NCI-H2196 (cell line): Measurements from ENCODE around the gene ZBTB37.
"Not testable (repeated sequence)": the region's sequence is repeated elsewhere in the genome, so short reads cannot be mapped to it uniquely, and the experiment has no call there.

ENCODE experiments used
- DNase-seq: peaks from one replicate; lab custom pipeline; 2025; ENCODE audit not compliant: unreplicated experiment; lab: John Stamatoyannopoulos, UW

ZBTB37 gene

DNA sequence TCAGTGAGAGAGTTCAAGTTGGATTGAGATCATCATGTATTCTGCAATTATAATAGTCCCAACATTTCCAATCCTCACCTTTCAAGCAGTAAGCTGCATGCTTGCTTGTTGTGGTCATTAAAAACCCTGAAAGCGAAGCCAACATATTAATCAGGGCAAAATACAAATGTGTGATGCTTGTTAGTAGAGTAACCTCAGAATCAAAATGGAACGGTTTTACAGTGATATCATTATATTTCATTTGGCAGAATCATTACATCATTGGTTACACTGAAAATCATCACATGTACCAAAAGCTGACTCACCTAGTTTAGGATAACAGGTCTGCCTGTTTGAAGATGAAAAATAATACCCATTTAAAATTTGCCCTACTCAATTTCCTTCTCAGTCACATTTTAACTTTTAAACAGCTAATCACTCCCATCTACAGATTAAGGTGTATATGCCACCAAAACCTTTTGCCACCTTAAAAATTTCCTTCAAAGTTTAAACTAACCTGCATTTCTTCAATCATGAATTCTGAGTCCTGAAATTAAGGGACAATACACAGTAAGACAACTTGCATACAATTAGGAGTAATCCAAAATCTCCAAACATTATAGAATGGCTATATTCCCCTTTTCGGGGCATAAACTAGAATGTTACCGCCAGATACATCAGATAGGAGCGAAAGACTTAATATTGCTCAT is 3.9 kb upstream of the ZBTB37 start:
- DNase-seq, result no peak

- no peak for DNase-seq
These were observed 2.6 kb upstream of the ZBTB37 start for GRCh38 chr1:173865468-173866164.

- DNase-seq, result no peak
These were observed 1.6 kb upstream of the ZBTB37 start for GRCh38 chr1:173866413-173867115.

DNA sequence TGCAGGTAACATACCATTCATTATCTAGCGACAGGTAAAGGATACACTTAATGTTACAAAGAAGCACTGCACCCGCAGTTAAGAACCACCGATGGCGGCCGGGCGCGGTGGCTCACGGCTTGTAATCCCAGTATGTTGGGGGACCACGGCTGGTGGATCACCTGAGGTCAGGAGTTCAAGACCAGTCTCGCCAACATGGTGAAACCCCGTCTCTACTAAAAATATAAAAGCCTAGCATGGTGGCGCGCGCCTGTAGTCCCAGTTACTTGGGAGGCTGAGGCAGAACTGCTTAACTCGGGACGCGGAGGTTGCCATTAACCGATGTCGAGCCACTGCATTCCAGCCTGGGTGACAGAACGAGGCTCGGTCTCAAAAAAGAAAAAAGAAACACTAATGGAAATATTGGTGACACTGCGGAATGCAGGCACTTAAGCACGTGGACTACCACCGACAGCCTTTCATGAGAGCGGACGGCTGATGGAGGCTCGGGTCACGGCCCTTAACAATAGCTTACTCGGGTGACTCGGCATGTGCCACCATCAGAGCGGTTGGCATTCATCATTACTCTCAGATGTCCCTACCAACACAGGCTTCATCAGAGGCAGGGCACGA is 933 bp upstream of the ZBTB37 start:
- DNase-seq, result no peak

GRCh38 chr1:173867753-173868265 is 371 bp upstream of the ZBTB37 start, which contains the start of gene GAS5:
Gene GAS5, minus strand, starts transcription at chr1:173867989.
- peak; percentile 98 for DNase-seq

- DNase-seq, result no peak
These were observed 810 bp downstream of the ZBTB37 start for GRCh38 chr1:173869021-173869359.

DNA sequence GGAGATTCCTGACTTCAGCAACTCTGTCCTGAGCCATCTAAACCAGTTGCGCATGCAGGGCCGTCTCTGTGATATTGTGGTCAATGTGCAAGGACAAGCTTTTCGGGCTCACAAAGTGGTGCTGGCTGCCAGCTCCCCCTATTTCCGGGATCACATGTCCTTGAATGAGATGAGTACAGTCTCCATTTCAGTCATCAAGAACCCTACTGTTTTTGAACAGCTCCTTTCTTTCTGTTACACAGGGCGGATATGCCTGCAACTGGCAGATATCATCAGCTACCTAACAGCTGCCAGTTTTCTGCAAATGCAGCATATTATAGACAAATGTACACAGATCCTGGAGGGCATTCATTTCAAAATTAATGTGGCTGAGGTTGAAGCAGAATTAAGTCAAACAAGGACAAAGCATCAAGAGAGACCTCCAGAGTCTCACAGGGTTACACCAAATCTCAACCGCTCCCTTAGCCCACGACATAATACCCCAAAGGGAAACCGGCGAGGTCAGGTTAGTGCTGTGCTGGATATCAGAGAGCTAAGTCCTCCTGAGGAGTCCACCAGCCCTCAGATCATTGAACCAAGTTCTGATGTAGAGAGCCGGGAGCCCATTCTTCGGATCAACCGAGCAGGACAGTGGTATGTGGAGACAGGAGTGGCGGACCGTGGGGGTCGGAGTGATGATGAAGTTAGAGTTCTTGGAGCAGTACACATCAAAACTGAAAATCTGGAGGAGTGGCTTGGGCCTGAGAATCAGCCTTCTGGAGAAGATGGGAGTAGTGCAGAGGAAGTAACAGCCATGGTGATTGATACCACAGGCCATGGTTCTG is 2.3 kb downstream of the ZBTB37 start:
- peak; percentile 57 for DNase-seq

DNA sequence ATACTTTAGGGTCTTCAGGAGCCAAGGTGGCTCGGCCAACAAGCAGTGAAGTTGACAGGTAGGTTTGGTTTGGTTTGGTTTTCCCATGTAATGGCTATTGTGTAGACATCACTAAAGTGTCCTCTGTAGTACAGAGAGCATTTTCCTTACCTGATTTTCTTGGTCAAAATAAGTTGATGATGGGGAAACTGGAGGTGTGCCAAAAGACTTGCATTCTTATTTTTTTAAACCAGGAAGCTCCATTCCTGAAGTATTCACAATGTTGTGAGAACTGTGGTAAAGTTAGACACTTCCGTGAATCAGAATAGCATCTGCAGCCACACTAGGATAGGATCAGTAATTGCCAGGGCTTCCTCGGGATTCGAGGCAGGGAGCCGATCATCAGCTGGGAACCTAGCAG is 2.9 kb downstream of the ZBTB37 start:
- DNase-seq, result no peak

- no peak for DNase-seq
These were observed 3.3 kb downstream of the ZBTB37 start for GRCh38 chr1:173871500-173871899.

DNA sequence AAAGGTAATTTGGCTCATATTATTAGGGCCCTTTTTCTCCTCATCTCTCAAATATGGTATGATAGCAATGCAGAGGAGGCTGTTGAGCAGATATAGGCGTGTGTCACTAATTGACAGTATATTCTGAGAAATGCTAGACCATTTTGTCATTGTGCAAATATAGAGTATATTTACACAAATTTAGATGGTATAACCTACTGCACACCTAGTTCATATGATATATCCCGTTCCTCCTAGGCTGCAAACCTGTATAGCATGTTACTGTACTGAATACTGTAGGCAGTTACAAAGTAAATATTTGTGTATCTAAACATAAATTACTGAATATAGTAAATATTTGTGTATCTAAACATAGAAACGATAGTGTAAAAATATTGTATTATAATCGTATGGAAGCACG is 8.6 kb downstream of the ZBTB37 start:
- DNase-seq, result no peak

GRCh38 chr1:173878251-173878650 is 10.1 kb downstream of the ZBTB37 start:
- no peak for DNase-seq

GRCh38 chr1:173881117-173881516 is 12.9 kb downstream of the ZBTB37 start:
- not testable (repeated sequence) for DNase-seq

DNA sequence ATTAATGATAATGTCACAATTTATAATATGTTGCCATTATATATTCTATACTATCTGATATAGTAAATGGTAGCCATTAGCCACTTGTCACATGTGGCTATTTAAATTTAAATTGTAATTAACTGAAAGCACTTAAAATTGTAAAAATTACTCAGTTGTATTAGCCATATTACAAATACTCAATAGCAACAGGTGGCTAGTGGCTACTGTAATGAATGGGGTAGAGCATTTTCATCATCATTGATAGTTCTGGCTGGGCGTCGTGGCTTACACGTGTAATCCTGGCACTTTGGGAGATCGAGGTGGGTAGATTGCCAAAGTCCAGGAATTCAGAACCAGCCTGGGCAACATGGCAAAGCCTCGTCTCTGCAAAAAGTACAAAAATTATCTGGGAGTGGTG is 16.5 kb downstream of the ZBTB37 start:
- DNase-seq, result no peak

GRCh38 chr1:173886746-173887611 is 18.8 kb downstream of the ZBTB37 start:
- DNase-seq, result no peak

DNA sequence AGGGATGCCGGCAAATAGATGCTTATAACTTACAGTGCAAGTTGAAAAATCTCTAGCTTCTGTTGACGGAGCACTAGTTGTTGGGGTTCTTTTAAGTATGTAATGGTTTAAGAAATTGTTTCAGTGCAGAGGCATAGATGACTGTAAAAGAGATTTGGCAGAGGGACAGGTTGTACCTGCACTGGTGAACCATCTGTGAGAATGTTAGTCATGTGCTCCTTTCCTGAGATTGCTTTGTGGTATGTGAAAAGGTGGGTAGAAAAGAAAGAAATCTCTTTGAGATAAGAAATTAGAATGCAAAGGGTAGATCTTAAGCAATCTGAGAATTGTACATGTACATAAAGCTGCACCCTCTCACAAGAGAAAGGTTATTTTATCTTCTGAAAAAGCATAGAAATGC is 19.4 kb downstream of the ZBTB37 start:
- no peak for DNase-seq

DNA sequence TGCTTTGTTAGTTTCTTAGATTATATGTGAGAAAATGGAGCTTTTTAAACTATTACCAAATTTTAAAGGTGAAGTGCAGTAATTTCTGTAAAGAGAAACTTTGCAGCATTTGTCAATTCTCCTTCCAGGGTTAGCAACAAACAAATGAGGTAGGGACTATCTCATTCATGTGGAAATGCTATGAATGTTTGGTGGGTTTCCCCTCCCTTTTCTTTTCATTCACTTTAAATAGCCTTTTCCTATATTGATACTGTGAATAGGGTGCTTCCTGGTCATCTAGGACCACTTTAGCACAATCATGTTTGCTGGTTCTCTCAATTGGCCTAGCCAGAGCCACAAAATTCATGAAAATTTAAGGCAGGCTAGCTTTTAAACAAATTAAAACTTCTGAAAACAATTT is 20.6 kb downstream of the ZBTB37 start:
- DNase-seq, result no peak

GRCh38 chr1:173889885-173890284 is 21.7 kb downstream of the ZBTB37 start:
- DNase-seq, result no peak

DNA sequence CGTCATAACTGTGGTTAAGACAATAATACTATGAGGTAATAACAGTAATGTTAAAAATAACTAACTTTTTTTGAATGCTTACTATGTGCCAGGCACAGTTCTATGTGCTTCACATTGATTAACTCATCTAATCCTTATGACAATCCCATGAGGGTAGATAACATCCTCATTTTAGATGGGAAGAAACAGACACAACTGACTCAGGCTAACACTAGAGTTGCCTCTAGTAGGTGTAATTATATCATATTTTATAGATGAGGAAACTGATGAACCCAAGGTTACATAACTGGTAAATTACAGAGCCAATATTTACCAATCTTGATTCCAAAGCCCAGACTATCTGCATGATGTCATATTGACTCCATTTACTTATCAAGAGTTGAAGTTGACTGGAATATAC is 25.4 kb downstream of the ZBTB37 start:
- DNase-seq, result no peak

GRCh38 chr1:173894189-173894588 is 26.0 kb downstream of the ZBTB37 start:
- DNase-seq, result no peak

DNA sequence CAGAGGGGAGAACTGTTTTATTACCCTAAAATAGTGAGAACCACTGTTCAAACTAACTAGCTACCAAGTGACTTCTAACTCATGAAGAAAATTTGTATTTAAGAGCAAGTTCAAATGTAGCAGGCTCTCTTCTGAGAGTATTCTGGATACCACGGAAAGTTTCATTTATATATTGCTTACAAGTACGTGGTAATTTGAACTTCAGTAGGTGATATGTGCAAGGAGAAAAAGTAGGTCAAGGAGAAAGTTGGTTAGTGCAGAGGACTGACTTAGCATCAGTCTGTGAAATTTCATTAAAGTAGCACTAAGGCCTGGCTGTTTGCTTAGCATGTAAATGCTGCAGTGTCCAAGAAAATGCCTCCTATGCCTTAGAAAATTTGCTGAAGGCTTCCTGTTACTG is 32.2 kb downstream of the ZBTB37 start:
- no peak for DNase-seq
